Liver (tissue), 3 donors: ENCODE data around the gene SIRT5.

ENCODE experiments used
- EGR1 ChIP-seq, 2 donors: IDR thresholded peaks; 2 replicates each; pipeline ENCODE4 v1.6.1; 2016 to 2018; ENCODE audit warnings: antibody characterized with exemption in 2 of 2, low read depth in 2 of 2
- JUND ChIP-seq, 2 donors: IDR thresholded peaks; 2 replicates each; pipeline ENCODE4 v1.6.1; 2016; ENCODE audit warnings: antibody characterized with exemption in 2 of 2
- NR2F2 ChIP-seq: IDR thresholded peaks from 2 replicates; pipeline ENCODE4 v1.6.1; 2016; ENCODE audit warnings: antibody characterized with exemption
- RAD21 ChIP-seq, 2 donors: IDR thresholded peaks; 2 replicates each; pipeline ENCODE4 v1.6.1; 2016; ENCODE audit warnings: antibody characterized with exemption in 2 of 2, mild to moderate bottlenecking in 2 of 2
- RXRA ChIP-seq, 2 donors: IDR thresholded peaks; 2 replicates each; pipeline ENCODE4 v1.6.1; 2017 to 2018; ENCODE audit warnings: antibody characterized with exemption in 2 of 2, mild to moderate bottlenecking in 1 of 2
- SP1 ChIP-seq: IDR thresholded peaks from 2 replicates; pipeline ENCODE4 v1.6.1; 2018; ENCODE audit warnings: antibody characterized with exemption, mild to moderate bottlenecking
- TAF1 ChIP-seq: conservative IDR thresholded peaks from 2 replicates; pipeline ENCODE4 v1.6.1; 2016; ENCODE audit warnings: antibody characterized with exemption, mild to moderate bottlenecking
- YY1 ChIP-seq: IDR thresholded peaks from 2 replicates; pipeline ENCODE4 v1.6.1; 2016; ENCODE audit warnings: antibody characterized with exemption, mild to moderate bottlenecking
- TF ChIP-seq, protein P1 (sequence below): fragments of 150-350 bp; IDR thresholded peaks from 2 replicates; pipeline ENCODE4 v1.5.1; 2017; ENCODE audit warnings: improper control_type of control experiment, low read depth, low read length; ENCODE audit not compliant: missing input control
- TF ChIP-seq, protein P2 (sequence below): IDR thresholded peaks from 2 replicates; pipeline ENCODE4 v1.6.1; 2016; ENCODE audit warnings: antibody characterized with exemption, mild to moderate bottlenecking
- TF ChIP-seq, protein P3 (sequence below): IDR thresholded peaks from 2 replicates; pipeline ENCODE4 v1.6.1; 2016; ENCODE audit warnings: antibody characterized with exemption
- donor health status: healthy.
- donor health status: healthy.

GRCh38 chr6:13617066-13617465 is 42.7 kb downstream of the SIRT5 start:
- TF ChIP-seq, protein P1, sequence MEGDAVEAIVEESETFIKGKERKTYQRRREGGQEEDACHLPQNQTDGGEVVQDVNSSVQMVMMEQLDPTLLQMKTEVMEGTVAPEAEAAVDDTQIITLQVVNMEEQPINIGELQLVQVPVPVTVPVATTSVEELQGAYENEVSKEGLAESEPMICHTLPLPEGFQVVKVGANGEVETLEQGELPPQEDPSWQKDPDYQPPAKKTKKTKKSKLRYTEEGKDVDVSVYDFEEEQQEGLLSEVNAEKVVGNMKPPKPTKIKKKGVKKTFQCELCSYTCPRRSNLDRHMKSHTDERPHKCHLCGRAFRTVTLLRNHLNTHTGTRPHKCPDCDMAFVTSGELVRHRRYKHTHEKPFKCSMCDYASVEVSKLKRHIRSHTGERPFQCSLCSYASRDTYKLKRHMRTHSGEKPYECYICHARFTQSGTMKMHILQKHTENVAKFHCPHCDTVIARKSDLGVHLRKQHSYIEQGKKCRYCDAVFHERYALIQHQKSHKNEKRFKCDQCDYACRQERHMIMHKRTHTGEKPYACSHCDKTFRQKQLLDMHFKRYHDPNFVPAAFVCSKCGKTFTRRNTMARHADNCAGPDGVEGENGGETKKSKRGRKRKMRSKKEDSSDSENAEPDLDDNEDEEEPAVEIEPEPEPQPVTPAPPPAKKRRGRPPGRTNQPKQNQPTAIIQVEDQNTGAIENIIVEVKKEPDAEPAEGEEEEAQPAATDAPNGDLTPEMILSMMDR: no peak
- TF ChIP-seq SP1: no peak
- TF ChIP-seq, protein P2, sequence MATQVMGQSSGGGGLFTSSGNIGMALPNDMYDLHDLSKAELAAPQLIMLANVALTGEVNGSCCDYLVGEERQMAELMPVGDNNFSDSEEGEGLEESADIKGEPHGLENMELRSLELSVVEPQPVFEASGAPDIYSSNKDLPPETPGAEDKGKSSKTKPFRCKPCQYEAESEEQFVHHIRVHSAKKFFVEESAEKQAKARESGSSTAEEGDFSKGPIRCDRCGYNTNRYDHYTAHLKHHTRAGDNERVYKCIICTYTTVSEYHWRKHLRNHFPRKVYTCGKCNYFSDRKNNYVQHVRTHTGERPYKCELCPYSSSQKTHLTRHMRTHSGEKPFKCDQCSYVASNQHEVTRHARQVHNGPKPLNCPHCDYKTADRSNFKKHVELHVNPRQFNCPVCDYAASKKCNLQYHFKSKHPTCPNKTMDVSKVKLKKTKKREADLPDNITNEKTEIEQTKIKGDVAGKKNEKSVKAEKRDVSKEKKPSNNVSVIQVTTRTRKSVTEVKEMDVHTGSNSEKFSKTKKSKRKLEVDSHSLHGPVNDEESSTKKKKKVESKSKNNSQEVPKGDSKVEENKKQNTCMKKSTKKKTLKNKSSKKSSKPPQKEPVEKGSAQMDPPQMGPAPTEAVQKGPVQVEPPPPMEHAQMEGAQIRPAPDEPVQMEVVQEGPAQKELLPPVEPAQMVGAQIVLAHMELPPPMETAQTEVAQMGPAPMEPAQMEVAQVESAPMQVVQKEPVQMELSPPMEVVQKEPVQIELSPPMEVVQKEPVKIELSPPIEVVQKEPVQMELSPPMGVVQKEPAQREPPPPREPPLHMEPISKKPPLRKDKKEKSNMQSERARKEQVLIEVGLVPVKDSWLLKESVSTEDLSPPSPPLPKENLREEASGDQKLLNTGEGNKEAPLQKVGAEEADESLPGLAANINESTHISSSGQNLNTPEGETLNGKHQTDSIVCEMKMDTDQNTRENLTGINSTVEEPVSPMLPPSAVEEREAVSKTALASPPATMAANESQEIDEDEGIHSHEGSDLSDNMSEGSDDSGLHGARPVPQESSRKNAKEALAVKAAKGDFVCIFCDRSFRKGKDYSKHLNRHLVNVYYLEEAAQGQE: no peak
- no peak for TF ChIP-seq JUND (IDR thresholded peaks at IDR 0.05)
- TF ChIP-seq EGR1 (IDR thresholded peaks at IDR 0.05; ENCODE audit: low read depth in 2 of 2): no peak
- TF ChIP-seq, protein P3, sequence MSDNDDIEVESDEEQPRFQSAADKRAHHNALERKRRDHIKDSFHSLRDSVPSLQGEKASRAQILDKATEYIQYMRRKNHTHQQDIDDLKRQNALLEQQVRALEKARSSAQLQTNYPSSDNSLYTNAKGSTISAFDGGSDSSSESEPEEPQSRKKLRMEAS: no peak
- no peak for TF ChIP-seq NR2F2
- no peak for TF ChIP-seq TAF1
- TF ChIP-seq RXRA (IDR thresholded peaks at IDR 0.05): no peak
- no peak for TF ChIP-seq YY1
- TF ChIP-seq RAD21 (IDR thresholded peaks at IDR 0.05): no peak
